Pulmonary artery endothelial cell (primary cell): ENCODE measurements around the gene P2RY11. TPM values are rescaled to one million over a fixed set of nuclear protein-coding genes. Genes with fewer than 3 reads are reported as not detected.

Source experiments
- DNase-seq: peaks from one replicate; pipeline ENCODE4 v3.0.0-alpha.2; 2011; ENCODE audit warnings: low read depth, low spot score
- total RNA-seq: library from RNA; depleted of rRNA; stranded (reverse); fragments of >200 nt; gene quantifications from 2 replicates; pipeline ENCODE4 v1.2.3, GENCODE V29; 2014

Gene P2RY11
- total RNA-seq, 1 donor from 2014 or later, result 2.2 TPM

- DNase-seq, result no peak
Measured at GRCh38 chr19:10138879-10139795, 27.6 kb downstream of the P2RY11 start.

GRCh38 chr19:10139952-10140351 lies 28.5 kb downstream of the P2RY11 start:
- DNase-seq, result no peak

- DNase-seq, result no peak
Measured at GRCh38 chr19:10141479-10141878, 30.0 kb downstream of the P2RY11 start.

- DNase-seq, result no peak
Measured at GRCh38 chr19:10141973-10142372, 30.5 kb downstream of the P2RY11 start.

GRCh38 chr19:10142701-10143375 lies 31.3 kb downstream of the P2RY11 start:
- no peak for DNase-seq

- DNase-seq, result no peak
Measured at GRCh38 chr19:10143681-10144080, 32.2 kb downstream of the P2RY11 start.

- DNase-seq, result no peak
Measured at GRCh38 chr19:10144361-10144760, 32.9 kb downstream of the P2RY11 start.

- DNase-seq, result no peak
Measured at GRCh38 chr19:10145031-10145430, 33.5 kb downstream of the P2RY11 start.

GRCh38 chr19:10146142-10146541 lies 34.6 kb downstream of the P2RY11 start:
- no peak for DNase-seq

- DNase-seq, result no peak
Measured at GRCh38 chr19:10149427-10149826, 37.9 kb downstream of the P2RY11 start.

GRCh38 chr19:10151521-10151920 lies 40.0 kb downstream of the P2RY11 start:
- no peak for DNase-seq

- DNase-seq, result no peak
Measured at GRCh38 chr19:10152100-10152499, 40.6 kb downstream of the P2RY11 start.

GRCh38 chr19:10155839-10156238 lies 44.3 kb downstream of the P2RY11 start:
- DNase-seq, result no peak

GRCh38 chr19:10158071-10158470 lies 46.6 kb downstream of the P2RY11 start:
- no peak for DNase-seq

GRCh38 chr19:10158485-10158884 lies 47.0 kb downstream of the P2RY11 start:
- no peak for DNase-seq

- DNase-seq, result no peak
Measured at GRCh38 chr19:10159610-10160009, 48.1 kb downstream of the P2RY11 start.

GRCh38 chr19:10163536-10163935 lies 52.0 kb downstream of the P2RY11 start:
- no peak for DNase-seq

Other genes with a start within 250 kb of the P2RY11 start
- 0.40 and 0.71 TPM in 2 replicates for gene OLFM2, start 175.2 kb upstream of the P2RY11 start, total RNA-seq
- not detected in 2 replicates for gene COL5A3, start 101.2 kb upstream of the P2RY11 start, total RNA-seq
- gene RDH8, start 98.2 kb upstream of the P2RY11 start, total RNA-seq, result not detected in 2 replicates
- gene SHFL, start 25.4 kb upstream of the P2RY11 start, total RNA-seq, result 22.9 and 23.8 TPM in 2 replicates
- gene ANGPTL6, start 9.0 kb upstream of the P2RY11 start, total RNA-seq, result 0.20 and 0.28 TPM in 2 replicates
- gene PPAN, start 5.3 kb upstream of the P2RY11 start, total RNA-seq, result 41.2 and 51.6 TPM in 2 replicates
- gene EIF3G, start 8.2 kb downstream of the P2RY11 start, total RNA-seq, result 335 and 417 TPM in 2 replicates
- gene DNMT1, start 83.3 kb downstream of the P2RY11 start, total RNA-seq, result 39.4 and 61.7 TPM in 2 replicates
- gene S1PR2, start 119.6 kb downstream of the P2RY11 start, total RNA-seq, result 0.25 and 0.46 TPM in 2 replicates
- 32.6 and 35.9 TPM in 2 replicates for gene MRPL4, start 140.5 kb downstream of the P2RY11 start, total RNA-seq
- gene ICAM1, start 159.4 kb downstream of the P2RY11 start, total RNA-seq, result 20.1 and 42.0 TPM in 2 replicates
- gene ICAM4, start 175.3 kb downstream of the P2RY11 start, total RNA-seq, result 0.40 and 0.95 TPM in 2 replicates
- 0.13 and 0.25 TPM in 2 replicates for gene ICAM5, start 178.3 kb downstream of the P2RY11 start, total RNA-seq
- 0.26 and 0.56 TPM in 2 replicates for gene ZGLP1, start 198.1 kb downstream of the P2RY11 start, total RNA-seq
- gene FDX2, start 204.3 kb downstream of the P2RY11 start, total RNA-seq, result 21.8 and 25.8 TPM in 2 replicates
- gene RAVER1, start 221.8 kb downstream of the P2RY11 start, total RNA-seq, result 10.3 and 13.8 TPM in 2 replicates
- gene ICAM3, start 227.9 kb downstream of the P2RY11 start, total RNA-seq, result 11.1 TPM in 2 replicates